ENCODE measurements around the gene TICAM1. TPM values are rescaled to one million over a fixed set of nuclear protein-coding genes. Genes with fewer than 3 reads are reported as not detected.
"Not testable (repeated sequence)": the region's sequence is repeated elsewhere in the genome, so short reads cannot be mapped to it uniquely, and the experiment has no call there.

TICAM1 gene
- total and polyA plus RNA-seq, 2 experiments from 2014 or later, result 3.7 to 21.3 TPM

- no peaks in the 10 kb centered on the region for H3K79me2 ChIP-seq
- no peak overlapping the region for H3K4me3 ChIP-seq
- no peaks in the 10 kb centered on the region for H4K20me1 ChIP-seq (ENCODE audit: insufficient read depth, poor library complexity, severe bottlenecking)
- H3K36me3 ChIP-seq (replicated peaks; ENCODE audit: insufficient read depth, low read depth), result no peaks in the 10 kb centered on the region
- H3K27me3 ChIP-seq, result no peaks in the 10 kb centered on the region
- no peaks in the 10 kb centered on the region for H3K9me2 ChIP-seq (replicated peaks; ENCODE audit: insufficient read depth)
- TF ChIP-seq CTCF (IDR thresholded peaks at IDR 0.05; ENCODE audit: poor library complexity) (no peak), EZH2 (IDR thresholded peaks at IDR 0.05; ENCODE audit: borderline replicate concordance) (no peak), EZH2phosphoT487 (IDR thresholded peaks at IDR 0.05; ENCODE audit: low read depth, severe bottlenecking, unreplicated experiment) (no peak)
- 95% methylated on average over 17 of the region's 17 CpGs for WGBS (ENCODE audit: low lambda C conversion rate, missing lambda C conversion rate)
- H3K4me2 ChIP-seq, result no peak overlapping the region
- no peaks in the 10 kb centered on the region for H3K9me3 ChIP-seq (ENCODE audit: low read depth)
- no peak overlapping the region for H3K27ac ChIP-seq
- no peak overlapping the region for H2AFZ ChIP-seq
- no peak for DNase-seq (ENCODE audit: low spot score)
- H3K4me1 ChIP-seq (ENCODE audit: insufficient read depth), result no peaks in the 10 kb centered on the region
Observed at GRCh38 chr19:4839192-4839591, 7.7 kb upstream of the TICAM1 start.

DNA sequence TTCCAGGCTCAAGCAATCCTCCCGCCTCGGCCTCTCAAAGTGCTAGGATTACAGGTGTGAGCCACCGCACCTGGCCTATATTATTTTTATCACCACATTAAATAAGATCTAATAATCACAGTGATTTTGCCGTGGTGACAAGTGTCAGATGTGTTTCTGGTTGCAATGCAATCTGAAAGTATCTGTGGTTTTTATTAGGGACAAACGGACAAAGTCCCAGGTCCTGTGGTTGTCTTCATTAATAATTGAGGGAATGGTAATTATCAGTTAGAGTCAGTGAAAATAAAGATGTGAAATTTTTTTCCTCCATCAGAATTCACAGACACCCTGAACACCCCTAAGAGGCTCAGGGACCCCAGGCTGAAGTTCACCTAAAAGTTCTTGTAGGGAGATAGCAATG, 1.3 kb upstream of the TICAM1 start:
- no peak overlapping the region for H3K4me2 ChIP-seq
- peak overlapping the region; percentile 86 for H3K27ac ChIP-seq
- no peak for DNase-seq (ENCODE audit: low spot score)
- H2AFZ ChIP-seq, result no peak overlapping the region
- TF ChIP-seq CTCF (IDR thresholded peaks at IDR 0.05; ENCODE audit: poor library complexity) (no peak), EZH2 (IDR thresholded peaks at IDR 0.05; ENCODE audit: borderline replicate concordance) (no peak), EZH2phosphoT487 (IDR thresholded peaks at IDR 0.05; ENCODE audit: low read depth, severe bottlenecking, unreplicated experiment) (no peak)
- H3K4me3 ChIP-seq, result no peak overlapping the region
- H4K20me1 ChIP-seq (ENCODE audit: insufficient read depth, poor library complexity, severe bottlenecking), result no peaks in the 10 kb centered on the region
- H3K9me3 ChIP-seq (ENCODE audit: low read depth), result no peaks in the 10 kb centered on the region
- 82% methylated on average over 5 of the region's 5 CpGs for WGBS (ENCODE audit: low lambda C conversion rate, missing lambda C conversion rate)
- H3K4me1 ChIP-seq (ENCODE audit: insufficient read depth), result peaks cover 12% of the 10 kb centered on the region
- peaks cover 33% of the 10 kb centered on the region for H3K79me2 ChIP-seq
- H3K36me3 ChIP-seq (replicated peaks; ENCODE audit: insufficient read depth, low read depth), result no peaks in the 10 kb centered on the region
- H3K27me3 ChIP-seq, result no peaks in the 10 kb centered on the region
- H3K9me2 ChIP-seq (replicated peaks; ENCODE audit: insufficient read depth), result no peaks in the 10 kb centered on the region

DNA sequence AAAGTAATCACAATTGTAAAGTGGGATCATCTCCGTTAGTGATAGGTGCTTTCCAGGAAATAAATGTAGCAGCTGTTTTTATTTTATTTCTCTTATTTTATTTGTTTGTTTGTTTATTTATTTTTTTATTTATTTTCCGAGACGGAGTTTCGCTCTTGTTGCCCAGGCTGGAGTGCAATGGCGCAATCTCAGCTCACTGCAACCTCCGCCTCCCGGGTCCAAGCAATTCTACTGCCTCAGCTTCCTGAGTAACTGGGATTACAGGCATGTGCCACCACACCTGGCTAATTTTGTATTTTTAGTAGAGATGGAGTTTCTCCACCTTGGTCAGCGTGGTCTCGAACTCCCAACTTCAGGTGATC, 448 bp upstream of the TICAM1 start:
- Histone ChIP-seq H3K4me3 (peak overlapping the region; percentile 81), H3K4me1 (ENCODE audit: insufficient read depth) (peaks cover 12% of the 10 kb centered on the region), H2AFZ (peak overlapping the region; percentile 93), H3K79me2 (peaks cover 36% of the 10 kb centered on the region), H3K27ac (peak overlapping the region; percentile 86), H3K4me2 (peak overlapping the region; percentile 75)
- H3K27me3 ChIP-seq; H3K36me3 ChIP-seq (replicated peaks; ENCODE audit: insufficient read depth, low read depth); H4K20me1 ChIP-seq (ENCODE audit: insufficient read depth, poor library complexity, severe bottlenecking); H3K9me2 ChIP-seq (replicated peaks; ENCODE audit: insufficient read depth); H3K9me3 ChIP-seq (ENCODE audit: low read depth); DNase-seq (ENCODE audit: low spot score): not testable (repeated sequence)
- 68% methylated on average over 9 of the region's 9 CpGs for WGBS (ENCODE audit: low lambda C conversion rate, missing lambda C conversion rate)

- DNase-seq (ENCODE audit: low spot score), result no peak
- no peaks in the 10 kb centered on the region for H3K9me2 ChIP-seq (replicated peaks; ENCODE audit: insufficient read depth)
- peaks cover 12% of the 10 kb centered on the region for H3K4me1 ChIP-seq (ENCODE audit: insufficient read depth)
- H3K36me3 ChIP-seq (replicated peaks; ENCODE audit: insufficient read depth, low read depth), result no peaks in the 10 kb centered on the region
- H2AFZ ChIP-seq, result peak overlapping the region; percentile 93
- H3K27ac ChIP-seq, result peak overlapping the region; percentile 86
- no peaks in the 10 kb centered on the region for H3K27me3 ChIP-seq
- H3K79me2 ChIP-seq, result peaks cover 47% of the 10 kb centered on the region
- H4K20me1 ChIP-seq (ENCODE audit: insufficient read depth, poor library complexity, severe bottlenecking), result no peaks in the 10 kb centered on the region
- H3K4me2 ChIP-seq, result peak overlapping the region; percentile 75
- H3K4me3 ChIP-seq, result peak overlapping the region; percentile 81
- 88% methylated on average over 6 of the region's 6 CpGs for WGBS (ENCODE audit: low lambda C conversion rate, missing lambda C conversion rate)
- H3K9me3 ChIP-seq (ENCODE audit: low read depth), result no peaks in the 10 kb centered on the region
- TF ChIP-seq CTCF (IDR thresholded peaks at IDR 0.05; ENCODE audit: poor library complexity), result no peak
- no peak for TF ChIP-seq EZH2phosphoT487 (IDR thresholded peaks at IDR 0.05; ENCODE audit: low read depth, severe bottlenecking, unreplicated experiment)
- TF ChIP-seq EZH2 (IDR thresholded peaks at IDR 0.05; ENCODE audit: borderline replicate concordance), result no peak
Observed at GRCh38 chr19:4830768-4831265, 695 bp downstream of the TICAM1 start.

Data from hepatocyte (in vitro differentiated cells).